Progenitor cell of endocrine pancreas (in vitro differentiated cells): ENCODE results near the gene TRIM7. TPM values are rescaled to one million over a fixed set of nuclear protein-coding genes. Genes with fewer than 3 reads are reported as not detected.

Experiments used
- DNase-seq: peaks from one replicate; pipeline ENCODE4 v3.0.0; 2021; ENCODE audit warnings: low spot score; ENCODE audit not compliant: unreplicated experiment
- H3K27ac Mint-ChIP-seq: 2 replicates; pipeline ENCODE4 v1.8.0; 2021; ENCODE audit warnings: mild to moderate bottlenecking, moderate library complexity, mixed read lengths
- H3K27me3 Mint-ChIP-seq: 2 replicates; pipeline ENCODE4 v1.8.0; 2021; ENCODE audit warnings: mixed read lengths
- H3K36me3 Mint-ChIP-seq: 2 replicates; pipeline ENCODE4 v1.8.0; 2022; ENCODE audit warnings: mixed read lengths; ENCODE audit not compliant: insufficient read depth
- H3K4me1 Mint-ChIP-seq: 2 replicates; pipeline ENCODE4 v1.8.0; 2021; ENCODE audit warnings: low read depth, mixed read lengths
- H3K4me3 Mint-ChIP-seq: 2 replicates; pipeline ENCODE4 v1.8.0; 2021; ENCODE audit warnings: low read depth, mild to moderate bottlenecking, moderate library complexity, mixed read lengths
- H3K9me3 Mint-ChIP-seq: 2 replicates; pipeline ENCODE4 v1.8.0; 2021; ENCODE audit warnings: low read depth, mixed read lengths
- CTCF ChIP-seq: fragments of 200-600 bp; sonication (generic); IDR thresholded peaks from one replicate; pipeline ENCODE4 v1.5.0; 2021; ENCODE audit warnings: antibody characterized with exemption, mild to moderate bottlenecking; ENCODE audit not compliant: unreplicated experiment
- total RNA-seq: library from RNA; stranded (reverse); gene quantifications from 2 replicates; pipeline ENCODE4 v1.2.1, GENCODE V29; 2021

TRIM7 gene
- total RNA-seq, 1 donor from 2014 or later: not detected

GRCh38 chr5:181237729-181238385, 32.9 kb upstream of the TRIM7 start:
- TF ChIP-seq CTCF: no peak
- Mint-ChIP-seq H3K9me3 (no peaks in the 10 kb centered on the region), H3K27me3 (no peaks in the 10 kb centered on the region), H3K4me3 (no peak overlapping the region), H3K36me3 (peaks cover 34% of the 10 kb centered on the region), H3K27ac (peak overlapping the region; percentile 69), H3K4me1 (peaks cover 17% of the 10 kb centered on the region)
- no peak for DNase-seq

- no peaks in the 10 kb centered on the region for H3K9me3 Mint-ChIP-seq
- no peak overlapping the region for H3K27ac Mint-ChIP-seq
- no peak for DNase-seq
- H3K36me3 Mint-ChIP-seq: peaks cover 28% of the 10 kb centered on the region
- H3K4me3 Mint-ChIP-seq: no peak overlapping the region
- peaks cover 10% of the 10 kb centered on the region for H3K4me1 Mint-ChIP-seq
- no peak for TF ChIP-seq CTCF
- H3K27me3 Mint-ChIP-seq: no peaks in the 10 kb centered on the region
These were observed 32.1 kb upstream of the TRIM7 start for GRCh38 chr5:181236954-181237641.

- Mint-ChIP-seq H3K27me3 (no peaks in the 10 kb centered on the region), H3K9me3 (no peaks in the 10 kb centered on the region), H3K4me3 (no peak overlapping the region), H3K4me1 (peaks cover 3% of the 10 kb centered on the region), H3K36me3 (peaks cover 22% of the 10 kb centered on the region), H3K27ac (peak overlapping the region; percentile 33)
- TF ChIP-seq CTCF: no peak
- no peak for DNase-seq
These were observed 31.5 kb upstream of the TRIM7 start for GRCh38 chr5:181236471-181236870.

GRCh38 chr5:181235689-181236366, 30.8 kb upstream of the TRIM7 start:
- DNase-seq: no peak
- Mint-ChIP-seq H3K36me3 (peaks cover 21% of the 10 kb centered on the region), H3K9me3 (no peaks in the 10 kb centered on the region), H3K4me1 (no peaks in the 10 kb centered on the region), H3K27me3 (no peaks in the 10 kb centered on the region), H3K4me3 (no peak overlapping the region), H3K27ac (peak overlapping the region; percentile 37)
- no peak for TF ChIP-seq CTCF

GRCh38 chr5:181235323-181235688, 30.3 kb upstream of the TRIM7 start:
- DNase-seq: no peak
- Mint-ChIP-seq H3K9me3 (no peaks in the 10 kb centered on the region), H3K27me3 (no peaks in the 10 kb centered on the region), H3K27ac (peak overlapping the region; percentile 64), H3K4me1 (no peaks in the 10 kb centered on the region), H3K4me3 (no peak overlapping the region), H3K36me3 (peaks cover 21% of the 10 kb centered on the region)
- no peak for TF ChIP-seq CTCF
